DMS 273 (cell line): ENCODE measurements around the gene RXRA.

Experiments
- DNase-seq: peaks from one replicate; lab custom pipeline; 2025; ENCODE audit not compliant: unreplicated experiment; lab: John Stamatoyannopoulos, UW

Gene RXRA

DNA sequence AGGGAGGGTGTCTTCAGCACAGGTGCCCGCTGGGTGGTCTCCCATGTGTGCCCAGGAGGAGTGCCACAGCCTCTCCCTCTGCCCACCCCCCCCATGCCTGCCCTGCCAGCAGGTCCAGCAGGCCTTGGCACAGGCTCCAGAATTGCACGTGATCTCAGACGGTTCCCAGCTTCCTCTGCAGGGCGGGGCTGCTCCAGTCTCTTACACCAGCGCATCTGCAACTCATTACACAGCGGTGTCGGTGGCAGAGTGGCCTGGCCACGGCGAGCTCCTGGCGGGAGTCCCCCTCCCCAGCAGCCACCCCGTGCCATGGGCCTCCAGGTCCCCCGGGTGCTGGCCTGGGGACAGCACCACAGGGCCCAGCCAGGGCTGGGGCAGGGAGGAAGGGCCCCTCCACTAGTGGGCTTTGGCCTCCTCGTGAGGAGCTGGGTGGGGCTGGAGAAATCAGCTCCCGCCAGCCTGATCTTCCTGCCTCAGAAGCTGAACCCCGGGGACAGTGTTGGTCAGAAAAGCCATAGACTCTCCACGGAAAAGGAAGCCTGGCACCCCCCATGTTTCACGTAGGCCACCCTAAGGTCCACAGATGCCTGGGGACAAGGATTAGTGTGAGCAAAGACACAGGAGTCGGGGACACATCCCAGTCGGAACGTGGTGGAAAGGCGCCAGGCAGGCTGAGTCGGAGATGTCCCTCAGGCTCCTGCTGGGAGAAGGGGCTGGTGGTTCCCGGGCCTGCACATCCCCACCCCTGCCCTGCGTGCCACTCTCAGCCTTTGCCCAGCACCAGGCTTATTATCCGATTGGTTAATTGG lies 40.2 kb downstream of the RXRA start:
- DNase-seq, result peak; percentile 94

DNA sequence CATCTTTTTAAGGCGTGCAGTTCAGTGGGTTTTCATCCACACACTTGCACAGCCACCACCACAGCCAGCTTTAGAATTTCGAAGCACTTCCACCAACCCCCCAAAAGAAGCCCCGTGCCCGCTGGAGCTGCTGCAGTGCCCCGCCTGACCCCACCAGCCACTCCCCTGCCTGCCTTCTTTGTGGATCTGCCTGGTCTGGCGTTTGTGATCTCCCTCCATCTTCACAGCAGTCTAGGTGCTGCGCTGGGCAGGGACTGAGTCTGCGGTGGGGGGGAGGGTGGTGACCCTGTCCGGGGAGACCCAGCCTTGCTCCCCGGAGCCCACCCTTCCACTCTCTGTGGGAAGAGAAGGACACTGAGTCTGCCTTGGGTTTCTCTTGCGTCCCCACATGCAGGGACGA lies 40.8 kb downstream of the RXRA start:
- no peak for DNase-seq

DNA sequence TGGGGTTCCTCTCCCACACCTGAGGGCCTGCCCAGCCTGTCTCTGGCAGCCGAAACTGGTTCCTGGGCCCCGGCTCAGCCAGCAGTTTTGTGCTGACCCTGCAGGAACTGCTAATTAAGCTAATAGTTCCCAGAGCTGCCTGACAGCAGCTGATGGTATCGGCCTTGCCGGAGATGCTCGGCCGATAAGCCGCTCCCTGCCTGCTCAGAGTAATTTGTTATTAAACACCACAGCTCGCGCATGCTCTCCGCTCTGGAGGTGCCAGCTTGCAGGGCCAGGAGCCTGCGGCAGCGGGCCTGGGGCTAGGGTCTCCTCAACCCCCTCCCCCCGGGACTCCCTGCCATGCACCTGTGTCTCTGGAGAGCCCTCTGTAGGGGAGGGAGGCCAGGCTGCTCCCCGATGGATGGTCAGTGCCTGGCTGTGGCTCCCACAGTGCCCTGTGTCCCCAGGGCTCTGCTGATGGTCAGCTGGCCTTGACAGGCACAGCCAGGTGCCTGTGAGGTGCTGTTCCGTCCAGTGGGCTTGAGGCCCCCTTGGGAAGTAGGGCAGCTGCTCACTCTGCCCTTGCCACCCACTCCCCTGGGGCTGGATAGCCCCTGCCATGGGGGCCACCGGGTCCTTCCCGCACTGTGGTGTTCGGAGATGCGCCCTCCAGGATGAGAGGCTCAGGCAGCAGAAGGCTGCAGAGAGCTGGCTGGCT lies 41.7 kb downstream of the RXRA start:
- peak; percentile 67 for DNase-seq

DNA sequence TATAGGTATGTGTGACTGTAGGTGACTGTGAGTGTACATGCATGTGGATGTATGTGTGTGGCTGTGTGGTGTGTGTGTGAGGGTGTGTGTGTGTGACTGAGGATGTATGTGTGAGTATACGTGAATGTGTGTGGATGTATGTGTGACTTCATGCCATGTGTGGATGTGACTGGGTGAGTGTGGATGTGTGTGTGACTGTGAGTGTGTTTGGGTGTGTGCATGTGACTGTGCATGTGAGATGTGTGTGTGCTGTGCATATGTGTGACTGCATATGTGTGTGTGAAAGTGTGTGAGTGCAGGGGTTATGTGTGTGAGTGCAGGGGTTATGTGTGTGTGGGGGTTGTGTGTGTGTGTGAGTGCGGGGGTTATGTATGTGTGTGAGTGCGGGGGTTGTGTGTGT lies 42.3 kb downstream of the RXRA start:
- no peak for DNase-seq

DNA sequence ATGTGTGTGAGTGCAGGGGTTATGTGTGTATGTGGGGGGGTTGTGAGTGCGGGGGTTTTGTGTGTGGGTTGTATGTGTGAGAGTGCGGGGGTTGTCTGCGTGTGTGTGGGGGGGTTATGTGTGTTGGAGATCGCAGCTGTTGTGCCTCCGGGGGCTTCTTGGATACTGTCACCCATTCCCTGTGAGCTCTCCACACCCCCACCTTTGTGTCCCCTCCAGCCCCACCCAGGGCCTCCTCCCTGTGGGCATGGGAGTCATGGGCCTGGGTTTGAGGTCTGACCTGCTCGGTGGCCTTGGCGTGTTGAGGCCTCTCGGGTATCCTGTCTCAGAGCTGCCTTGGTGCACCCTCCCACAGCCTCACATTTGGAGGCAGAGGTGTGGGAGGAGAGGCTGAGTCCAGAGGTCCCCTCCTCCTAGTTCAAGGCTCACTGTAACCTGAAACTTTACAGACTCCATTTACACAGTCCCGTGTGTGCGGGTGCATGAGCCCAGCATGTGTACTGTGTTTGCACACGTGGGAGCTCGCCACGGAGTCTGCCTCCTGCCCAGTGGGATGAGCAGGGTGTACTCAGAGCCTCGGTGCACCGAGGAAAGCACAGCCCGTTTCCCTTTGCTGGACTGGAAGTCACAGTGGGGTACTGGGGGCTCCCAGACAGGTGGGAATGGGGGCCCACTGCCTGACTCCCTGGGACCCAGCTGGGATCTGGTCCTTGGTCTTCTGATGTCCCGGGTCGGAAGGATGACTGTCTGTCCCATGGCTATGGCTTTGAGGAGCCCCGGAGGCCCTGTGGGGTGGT lies 43.4 kb downstream of the RXRA start:
- DNase-seq, result no peak

DNA sequence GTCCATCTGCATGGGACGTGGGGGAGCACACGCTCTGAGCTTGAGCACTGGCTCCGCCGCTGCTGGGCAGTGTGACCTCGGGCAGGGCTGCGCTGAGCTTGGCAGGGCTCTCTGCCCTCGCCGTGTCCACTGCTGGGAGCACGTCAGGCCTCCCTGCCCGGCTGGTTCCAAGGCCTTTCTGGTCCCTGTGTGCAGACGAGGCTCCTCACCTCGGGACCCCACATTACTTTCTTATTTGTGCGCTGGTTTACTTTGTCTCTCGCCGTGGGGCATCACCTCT lies 43.9 kb downstream of the RXRA start:
- no peak for DNase-seq

DNA sequence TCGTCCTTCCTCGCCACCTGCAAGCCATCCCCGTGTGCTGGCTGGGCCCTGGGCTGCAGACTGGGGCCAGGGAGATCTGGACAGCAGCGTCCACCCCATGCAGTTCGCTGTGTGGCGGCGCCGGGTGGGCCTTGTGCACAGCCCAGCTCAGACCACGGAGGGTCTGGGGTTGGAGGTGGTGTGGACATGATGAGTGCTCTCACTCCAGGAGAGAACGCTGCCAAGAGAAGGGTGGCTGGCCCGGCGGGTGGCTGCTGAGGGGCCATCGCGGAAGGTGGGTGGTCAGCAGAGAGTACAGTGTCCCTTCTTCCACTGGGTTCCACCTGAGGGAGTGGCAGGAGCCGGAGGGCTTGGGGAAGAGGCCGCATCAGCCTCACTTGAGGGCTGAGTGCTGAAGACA lies 44.4 kb downstream of the RXRA start:
- DNase-seq, result no peak

DNA sequence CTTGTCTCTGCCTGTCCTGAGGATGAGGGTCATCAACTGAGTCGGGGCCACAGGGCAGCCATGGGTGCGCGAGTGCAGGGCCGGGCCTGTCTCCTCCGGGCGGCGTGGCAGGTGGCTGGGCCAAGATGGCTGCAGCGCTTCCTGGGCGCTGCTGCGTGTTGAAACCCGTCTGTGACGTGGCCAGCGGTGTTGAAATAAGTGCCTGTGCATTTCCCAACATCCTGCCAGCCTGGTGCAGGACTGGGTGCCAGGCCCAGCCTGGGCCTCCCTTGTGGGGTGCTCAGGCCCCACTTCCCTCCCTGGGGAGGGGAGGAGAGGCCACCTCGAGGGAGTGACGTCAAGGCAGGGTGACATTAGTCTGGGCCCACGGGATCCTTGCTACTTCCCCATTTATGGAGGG lies 45.5 kb downstream of the RXRA start:
- no peak for DNase-seq

DNA sequence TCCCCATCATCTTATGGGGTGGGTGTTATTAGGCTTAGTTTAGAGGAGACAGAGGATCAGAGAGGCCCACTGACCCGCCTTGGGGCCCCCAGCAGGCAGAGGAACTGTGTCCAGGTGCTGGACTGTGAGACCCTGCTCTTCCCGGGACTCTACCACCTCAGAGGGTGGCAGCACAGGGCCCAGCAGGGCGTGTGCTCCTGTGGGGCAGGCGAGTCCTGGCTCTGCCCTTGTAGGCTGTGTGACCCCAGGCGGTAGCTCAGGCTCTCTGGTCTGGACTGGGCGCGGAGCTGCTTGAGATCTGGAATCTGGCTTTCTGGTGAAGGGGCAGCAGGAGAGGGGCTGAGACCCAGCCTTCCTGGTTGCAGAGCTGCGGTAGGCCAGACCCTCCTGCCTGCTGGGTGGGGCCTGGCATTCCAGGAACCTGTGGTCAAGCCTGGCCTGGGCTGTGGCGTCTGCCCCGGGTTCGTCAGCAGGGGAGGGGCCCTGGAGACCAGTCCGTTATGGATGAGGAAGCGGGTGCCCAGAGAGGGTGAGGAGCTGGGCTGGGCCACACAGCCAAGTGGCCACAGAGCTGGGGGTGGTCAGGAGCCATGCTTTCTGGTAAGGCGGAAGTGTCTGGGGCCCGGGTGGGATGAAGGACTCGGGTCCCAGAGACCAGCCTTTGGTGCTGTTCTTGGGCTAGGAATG lies 46.5 kb downstream of the RXRA start:
- DNase-seq, result no peak

DNA sequence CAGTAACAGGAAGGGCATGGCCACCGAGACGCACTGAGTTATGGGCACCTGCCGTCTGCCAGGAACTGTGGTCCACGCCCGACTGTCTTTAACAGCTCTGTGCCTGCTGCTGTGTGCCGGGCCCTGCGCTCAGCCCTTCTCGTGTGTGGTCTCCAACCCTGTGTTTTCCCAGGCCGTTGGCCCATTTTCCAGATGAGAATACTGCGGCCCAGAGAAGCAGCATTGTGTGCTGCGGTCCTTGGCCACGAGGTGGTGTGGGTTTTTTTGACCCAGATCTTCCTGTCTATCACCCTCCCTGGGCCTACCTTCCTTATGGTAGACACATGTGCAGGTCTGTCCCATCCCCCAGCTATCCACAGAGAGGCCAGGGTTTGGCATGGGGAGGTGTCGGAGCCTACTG lies 47.0 kb downstream of the RXRA start:
- peak; percentile 20 for DNase-seq

DNA sequence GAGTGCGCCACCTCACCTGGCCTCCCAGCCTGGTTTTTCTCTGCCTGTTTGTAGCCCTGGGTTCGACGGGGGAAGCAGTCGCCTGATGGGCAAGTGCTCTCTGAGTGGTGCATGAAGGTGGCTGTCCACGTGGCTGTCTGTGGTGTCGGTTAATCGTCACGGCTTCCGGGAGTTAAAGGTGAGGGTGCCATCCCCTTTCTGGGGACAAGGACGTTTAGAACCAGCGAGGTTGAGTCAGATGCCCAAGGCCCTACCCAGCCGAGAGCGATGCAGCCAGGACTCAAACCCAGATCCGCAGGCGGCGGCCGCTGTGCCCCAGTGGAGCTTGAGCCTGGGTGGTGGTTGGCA lies 47.7 kb downstream of the RXRA start:
- no peak for DNase-seq

DNA sequence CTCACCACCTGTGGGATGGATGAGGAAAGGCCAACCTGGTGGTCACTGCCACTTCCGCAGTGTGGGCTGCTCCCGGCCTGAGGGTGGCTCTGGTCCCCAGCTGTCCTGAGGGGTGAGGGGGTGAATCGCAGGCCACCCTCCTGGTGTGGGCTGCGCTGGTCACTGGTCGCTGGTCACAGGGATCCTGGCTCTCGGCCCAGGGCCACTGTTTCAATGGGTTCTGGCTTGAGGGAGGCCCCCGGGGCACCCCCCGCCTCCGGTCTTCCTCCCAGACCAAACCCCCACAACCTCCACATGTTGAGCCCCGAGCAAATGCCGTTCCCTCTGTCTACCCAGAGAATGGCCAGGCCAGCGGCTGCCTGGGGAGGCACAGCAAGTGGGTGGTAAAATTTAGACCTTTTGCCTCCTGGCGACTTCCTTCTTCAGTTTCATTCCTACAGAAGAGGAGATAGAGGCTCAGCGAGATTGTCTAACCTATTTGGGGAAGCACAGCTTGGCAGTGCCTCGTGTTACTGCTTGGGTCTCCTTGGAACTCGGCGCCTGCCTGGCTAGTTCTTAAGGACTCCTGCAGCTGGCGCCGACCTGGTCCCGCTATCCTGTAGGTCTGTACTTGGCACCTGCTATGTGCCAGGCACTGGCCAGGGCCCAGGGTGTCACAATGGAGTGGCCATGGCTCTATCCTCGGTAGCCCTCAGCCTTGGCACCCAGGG lies 48.2 kb downstream of the RXRA start:
- DNase-seq, result peak; percentile 40

DNA sequence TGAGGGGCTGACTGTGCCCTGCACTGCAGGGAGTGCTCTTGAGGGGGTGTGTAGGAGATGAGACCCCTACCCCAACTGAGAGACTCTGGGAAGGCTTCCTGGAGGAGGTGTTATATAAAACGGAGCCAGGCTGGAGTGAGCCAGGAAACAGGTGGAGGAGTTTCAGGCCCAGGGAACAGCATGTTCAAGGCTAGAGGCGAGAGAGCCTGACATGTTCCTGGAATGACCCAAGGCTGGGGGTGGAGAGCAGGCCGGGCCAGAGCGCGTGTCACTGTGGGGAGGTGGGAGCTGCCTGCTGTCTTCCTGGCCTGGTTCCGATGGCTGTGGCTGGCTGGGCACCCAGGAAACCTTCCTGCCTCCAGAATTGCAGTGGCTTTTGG lies 48.7 kb downstream of the RXRA start:
- peak; percentile 58 for DNase-seq

DNA sequence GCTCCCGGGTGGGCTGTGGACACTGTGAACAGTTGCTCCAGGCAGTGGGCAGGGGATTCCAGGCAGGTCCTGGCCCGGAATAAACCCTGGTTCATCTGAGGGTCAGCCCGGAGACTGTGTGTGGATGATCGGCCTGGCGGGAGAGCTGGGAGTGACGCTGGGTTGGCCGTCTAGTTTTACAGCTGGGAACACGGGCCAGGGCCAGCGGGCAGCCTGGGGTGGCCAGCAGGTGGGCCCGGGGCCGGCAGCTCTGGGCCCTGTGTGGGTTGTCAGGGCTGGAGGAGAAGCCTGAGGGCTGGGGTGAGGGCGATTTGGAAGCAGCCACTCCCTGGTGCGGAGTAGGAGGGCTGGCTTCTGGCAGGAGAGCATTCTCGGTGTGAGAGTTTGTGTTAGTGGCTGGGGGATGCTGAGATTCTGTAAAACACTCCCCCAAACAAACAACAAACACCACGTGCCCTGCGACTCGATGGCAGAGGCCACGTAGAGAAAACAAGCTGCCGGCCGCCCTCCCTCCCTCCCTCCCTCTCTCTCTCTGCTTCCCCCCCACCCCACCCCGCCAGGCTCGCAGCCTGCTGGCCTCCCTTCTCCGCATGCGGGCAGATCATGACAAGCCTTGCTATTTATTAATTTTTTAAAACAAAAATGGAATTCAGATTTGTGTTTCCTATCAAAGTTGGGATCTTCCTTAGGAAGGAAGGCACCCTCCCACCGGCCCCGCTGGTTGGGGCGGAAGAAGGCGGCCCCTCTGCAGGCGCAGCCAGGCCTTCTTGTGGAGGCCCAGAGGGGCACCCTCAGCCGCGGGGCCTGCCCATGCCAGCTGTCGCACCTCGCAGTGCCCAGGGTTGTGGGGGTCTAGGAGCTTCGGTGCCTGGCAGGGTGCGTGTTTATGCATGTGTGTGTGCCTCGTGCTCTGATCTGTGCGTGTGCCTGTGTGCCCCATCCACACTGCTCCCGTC lies 49.5 kb downstream of the RXRA start:
- DNase-seq, result peak; percentile 78

DNA sequence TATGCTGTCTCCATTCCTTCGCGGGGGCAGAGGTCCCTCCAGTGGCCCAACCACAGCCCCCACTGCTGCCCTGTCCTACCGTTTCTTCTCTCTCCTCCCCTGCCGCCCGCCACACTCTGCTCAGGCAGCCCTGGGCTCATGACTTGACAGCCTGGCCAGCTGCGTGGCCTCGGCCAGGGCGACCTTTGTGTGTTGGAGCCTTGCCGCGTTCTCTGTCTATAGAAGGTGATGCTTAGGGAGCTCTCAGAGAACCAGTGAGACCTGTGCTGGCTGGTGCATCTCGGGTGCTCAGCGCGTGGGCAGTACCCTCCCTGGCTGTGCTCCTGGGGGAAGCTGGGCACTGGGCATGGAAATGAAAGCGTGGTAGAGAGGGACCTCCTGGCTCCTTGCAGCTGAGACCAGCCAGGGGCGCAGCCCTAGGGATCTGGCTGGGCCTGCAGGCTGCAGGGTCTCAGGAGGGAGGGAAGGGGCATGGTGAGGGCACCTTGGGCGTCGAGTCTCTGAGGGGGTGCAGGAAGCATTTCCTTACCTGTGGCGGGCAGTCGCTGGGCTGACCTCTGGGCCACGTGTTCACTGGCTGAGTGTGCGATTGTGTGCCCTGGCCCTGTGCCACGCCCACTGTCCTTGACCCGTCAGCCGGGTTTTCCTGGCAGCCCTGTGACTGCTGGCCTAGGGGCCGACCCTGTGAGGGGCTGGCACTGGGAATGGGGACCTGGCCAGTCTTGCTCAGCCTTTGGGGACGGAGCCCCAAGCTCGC lies 50.3 kb downstream of the RXRA start:
- no peak for DNase-seq

DNA sequence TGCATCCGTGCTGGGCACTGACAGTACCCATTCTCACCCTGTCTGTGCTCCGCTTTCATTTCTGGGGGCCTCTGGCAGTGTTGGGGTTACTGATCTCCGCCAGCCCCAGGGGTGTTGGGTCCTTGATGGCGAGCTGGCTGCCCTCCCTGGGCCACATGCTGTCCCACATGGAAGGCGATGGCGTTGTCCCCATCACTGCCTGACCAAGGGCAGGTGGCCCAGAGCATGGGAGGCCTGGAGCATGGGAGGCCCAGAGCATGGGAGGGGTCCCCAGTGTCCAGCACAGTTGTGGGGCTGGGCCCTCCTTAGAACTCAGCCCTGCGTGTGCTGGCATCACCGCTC lies 50.9 kb downstream of the RXRA start:
- no peak for DNase-seq

DNA sequence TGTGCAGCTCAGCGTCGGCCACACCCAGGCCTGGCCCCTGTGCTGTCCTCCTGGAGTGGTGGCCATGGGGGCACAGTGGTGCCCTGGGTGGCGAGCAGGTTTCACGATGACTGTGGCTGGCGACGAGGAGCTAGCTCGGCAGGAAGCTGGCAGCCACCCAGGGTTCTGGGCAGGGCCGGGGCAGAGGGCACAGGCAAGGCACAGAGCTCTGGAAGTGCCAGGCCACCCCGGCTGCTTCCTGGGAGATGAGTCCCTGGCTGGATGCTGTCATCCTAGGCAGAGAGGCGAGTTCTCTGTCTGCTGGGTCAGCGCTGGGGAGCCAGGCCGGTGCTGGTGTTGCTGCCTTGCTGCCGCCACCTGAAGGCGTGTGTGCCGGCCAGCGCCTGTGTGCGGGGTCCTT lies 51.7 kb downstream of the RXRA start:
- peak; percentile 44 for DNase-seq

DNA sequence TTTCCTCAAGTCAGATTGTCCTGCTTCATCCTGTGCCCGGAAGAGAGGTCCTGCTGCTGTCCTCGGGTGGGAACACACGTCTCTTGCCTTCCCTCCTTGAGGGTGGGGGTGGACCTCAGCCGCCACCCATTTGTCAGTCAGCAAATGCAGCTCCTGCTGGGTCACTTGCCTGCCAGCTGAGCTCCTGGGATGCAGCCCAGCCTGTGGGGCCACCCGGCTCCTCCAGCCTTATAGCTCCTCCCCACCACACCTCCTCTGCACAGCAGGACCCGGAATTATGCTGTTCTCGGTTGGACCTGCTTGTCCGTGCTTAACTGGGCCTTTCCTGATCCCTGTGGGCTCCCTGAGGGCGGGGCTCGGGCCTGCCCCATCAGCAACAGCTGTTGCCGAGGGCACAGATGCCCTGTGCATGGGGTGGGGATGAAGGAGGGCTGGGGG lies 52.7 kb downstream of the RXRA start:
- peak; percentile 85 for DNase-seq

DNA sequence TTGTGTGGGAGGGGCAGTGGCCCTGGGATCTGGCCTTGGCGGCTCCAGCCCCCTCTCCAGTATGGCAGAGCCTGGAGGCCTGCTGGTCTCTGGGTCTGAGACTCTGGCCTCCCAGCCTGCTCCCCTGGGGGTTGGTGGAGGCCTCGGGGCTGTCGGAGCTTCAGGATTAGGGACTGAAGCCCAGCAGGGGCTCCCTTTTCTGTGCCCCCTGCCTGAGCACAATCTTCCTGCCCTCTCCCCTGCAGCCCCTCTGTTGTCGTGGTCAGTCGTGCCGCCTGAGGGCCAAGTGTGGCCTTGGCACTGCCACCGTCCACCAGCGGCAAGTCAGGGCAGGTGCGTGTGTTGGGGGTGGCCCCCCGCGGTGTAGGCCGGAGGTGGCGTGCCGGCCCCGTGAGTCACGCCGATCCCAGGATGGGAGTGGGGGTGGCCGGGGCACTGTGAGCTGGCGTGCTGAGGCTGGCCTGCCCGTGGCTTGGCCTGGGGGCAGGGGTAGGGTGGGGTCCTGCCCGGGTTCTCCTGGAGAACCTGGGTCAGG lies 53.6 kb downstream of the RXRA start:
- no peak for DNase-seq
